ENCODE results near the gene NOTCH1.

DNA sequence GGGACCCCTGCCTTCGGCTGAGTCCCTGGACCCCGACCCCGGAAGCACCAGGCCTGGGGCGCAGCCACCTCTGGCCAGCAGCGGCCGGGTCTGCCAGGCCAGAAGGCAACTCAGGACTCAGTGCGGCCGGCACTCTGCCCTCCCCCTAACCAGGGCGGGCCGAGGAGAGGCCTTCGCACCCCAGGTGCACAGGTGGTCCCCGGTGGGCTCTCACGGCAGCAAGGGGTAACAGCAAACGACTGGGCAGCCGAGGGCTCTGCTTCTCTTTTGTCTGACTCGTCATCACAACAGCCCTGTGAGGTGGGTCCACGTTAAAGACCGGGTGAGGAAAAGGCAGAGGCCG, 20.7 kb upstream of the NOTCH1 start:
- TF ChIP-seq CTCF (IDR thresholded peaks at IDR 0.05; ENCODE audit: control extremely low read depth in 1 of 3, insufficient read depth in 1 of 3, low read depth in 1 of 3, low read length in 3 of 3) (no peak), SIN3A (conservative IDR thresholded peaks at IDR 0.05 in 1 of 2, IDR thresholded peaks at IDR 0.05 in 1 of 2; ENCODE audit: low read depth in 1 of 2, low read length in 2 of 2) (no peak), POLR2A (IDR thresholded peaks at IDR 0.05; ENCODE audit: control extremely low read depth in 1 of 2, low read depth in 2 of 2, low read length in 2 of 2) (no peak), JUN (IDR thresholded peaks at IDR 0.05; ENCODE audit: low read depth, low read length) (no peak), PHF8 (conservative IDR thresholded peaks at IDR 0.05; ENCODE audit: low read depth, low read length) (no peak), EZH2 (IDR thresholded peaks at IDR 0.05; ENCODE audit: low read depth, low read length, severe bottlenecking) (no peak), SIX5 (IDR thresholded peaks at IDR 0.05; ENCODE audit: low read depth, low read length) (no peak), POLR2AphosphoS5 (IDR thresholded peaks at IDR 0.05; ENCODE audit: low read depth, low read length) (no peak), TEAD4 (IDR thresholded peaks at IDR 0.05; ENCODE audit: low read depth, low read length) (no peak), EP300 (IDR thresholded peaks at IDR 0.05; ENCODE audit: borderline replicate concordance in 1 of 2, low read depth in 2 of 2, low read length in 2 of 2) (no peak), CEBPB (IDR thresholded peaks at IDR 0.05; ENCODE audit: low read depth, low read length) (no peak)
